PC-3 (cell line): ENCODE measurements around the gene HS2ST1. TPM values are rescaled to one million over a fixed set of nuclear protein-coding genes. Genes with fewer than 3 reads are reported as not detected.

Source experiments
- ATAC-seq: fragments of 200-7000 bp; cut with Tn5 transposase; 2 replicates; pipeline ENCODE4 v1.9.1; 2020; ENCODE audit warnings: mild to moderate bottlenecking, moderate library complexity
- BruUV-seq: library from RNA; stranded (reverse); fragments of 400-500 nt; replicated peaks from 2 replicates; lab custom pipeline; 2021; lab: Mats Ljungman, UMichigan
- CTCF ChIA-PET: fragments of 300-600 bp; sonication (Branson Sonifier 250); formaldehyde crosslinking; loops from one replicate; lab custom pipeline; 2022; ENCODE audit warnings: antibody characterized with exemption; lab: Charles Lee
- POLR2A ChIA-PET: fragments of 300-600 bp; sonication (Branson Sonifier 250); formaldehyde crosslinking; loops from one replicate; lab custom pipeline; 2022; ENCODE audit warnings: antibody characterized with exemption; ENCODE audit not compliant: unreplicated experiment; lab: Charles Lee
- DNase-seq: peaks from one replicate; pipeline ENCODE4 v3.0.0-alpha.2; 2015
- H2AFZ ChIP-seq: fragments of 300-600 bp; sonication (generic); 2 replicates; pipeline ENCODE4 v1.6.0; 2016; ENCODE audit warnings: antibody characterized with exemption, low read length
- H3F3A ChIP-seq: fragments of 300-600 bp; sonication (generic); one replicate; pipeline ENCODE4 v1.6.0; 2017; ENCODE audit warnings: antibody characterized with exemption, low read length, control low read depth, mild to moderate bottlenecking; ENCODE audit not compliant: unreplicated experiment
- H3K27ac ChIP-seq: fragments of 300-600 bp; sonication (generic); 2 replicates; pipeline ENCODE4 v1.5.1; 2016; ENCODE audit warnings: mild to moderate bottlenecking, low read length
- H3K27me3 ChIP-seq: fragments of 300-600 bp; sonication (generic); 2 replicates; pipeline ENCODE4 v1.6.1; 2016; ENCODE audit warnings: low read length, mixed read lengths
- H3K36me3 ChIP-seq: fragments of 300-600 bp; sonication (generic); 2 replicates; pipeline ENCODE4 v1.6.1; 2016; ENCODE audit warnings: low read depth, mixed run types, low read length, mixed read lengths
- H3K4me1 ChIP-seq: fragments of 300-600 bp; sonication (generic); 2 replicates; pipeline ENCODE4 v1.5.1; 2016; ENCODE audit warnings: low read length; ENCODE audit not compliant: insufficient read depth
- H3K4me2 ChIP-seq: fragments of 300-600 bp; sonication (generic); 2 replicates; pipeline ENCODE4 v1.6.0; 2016; ENCODE audit warnings: low read length
- H3K4me3 ChIP-seq: fragments of 300-600 bp; sonication (generic); 2 replicates; pipeline ENCODE4 v1.5.1; 2016; ENCODE audit warnings: mild to moderate bottlenecking, low read length, mixed read lengths
- H3K79me2 ChIP-seq: fragments of 300-600 bp; sonication (generic); 2 replicates; pipeline ENCODE4 v1.6.1; 2017; ENCODE audit warnings: low read length, mixed read lengths
- H3K9ac ChIP-seq: fragments of 300-600 bp; sonication (generic); 2 replicates; pipeline ENCODE4 v1.6.0; 2016; ENCODE audit warnings: mild to moderate bottlenecking, low read length
- H3K9me2 ChIP-seq: fragments of 300-600 bp; sonication (generic); replicated peaks from 2 replicates; pipeline ENCODE4 v1.6.1; 2016; ENCODE audit warnings: mixed run types, low read length, mixed read lengths
- H3K9me3 ChIP-seq: fragments of 300-600 bp; sonication (generic); 2 replicates; pipeline ENCODE4 v1.6.1; 2016; ENCODE audit warnings: low read length, mixed read lengths
- H4K20me1 ChIP-seq: fragments of 300-600 bp; sonication (generic); 2 replicates; pipeline ENCODE4 v1.6.1; 2016; ENCODE audit warnings: low read length, mixed read lengths
- EZH2 ChIP-seq: fragments of 300-600 bp; sonication (generic); IDR thresholded peaks from one replicate; pipeline ENCODE4 v1.6.1; 2017; ENCODE audit warnings: antibody characterized with exemption, mild to moderate bottlenecking, low read length; ENCODE audit not compliant: unreplicated experiment
- EZH2phosphoT487 ChIP-seq: fragments of 300-600 bp; sonication (generic); IDR thresholded peaks from 2 replicates; pipeline ENCODE4 v1.6.1; 2018; ENCODE audit warnings: mild to moderate bottlenecking, antibody characterized with exemption, low read length, borderline replicate concordance
- intact Hi-C: fragments of 100-400 bp; cut with micrococcal nuclease; formaldehyde crosslinking; loops from 2 replicates; pipeline ENCODE4 v1.9.0; 2023
- total RNA-seq: library from RNA; depleted of rRNA; stranded (reverse); fragments of >200 nt; gene quantifications from 2 replicates; pipeline ENCODE4 v1.2.3, GENCODE V29; 2014
- TF ChIP-seq, protein P1 (sequence below): fragments of 300-600 bp; sonication (generic); conservative IDR thresholded peaks from 2 replicates; pipeline ENCODE4 v1.5.1; 2017; ENCODE audit warnings: antibody characterized with exemption, low read depth, mild to moderate bottlenecking, low read length

The HS2ST1 gene
- total RNA-seq, 1 experiment from 2014 or later: 15.3 TPM

- CTCF ChIA-PET: no interaction called here
- Histone ChIP-seq H3K9ac (no peak overlapping the region), H4K20me1 (no peaks in the 10 kb centered on the region), H3K9me2 (no peaks in the 10 kb centered on the region), H3F3A (no peaks in the 10 kb centered on the region), H2AFZ (no peak overlapping the region), H3K4me2 (no peak overlapping the region), H3K4me1 (peaks cover 7% of the 10 kb centered on the region), H3K27me3 (no peaks in the 10 kb centered on the region), H3K4me3 (no peak overlapping the region), H3K79me2 (no peaks in the 10 kb centered on the region), H3K27ac (no peak overlapping the region), H3K9me3 (no peaks in the 10 kb centered on the region), H3K36me3 (no peaks in the 10 kb centered on the region)
- intact Hi-C loops: loop anchor here (1.0 to 5.0 kb wide), 4 partner anchors 20 to 251 kb away; no protein-coding TSS in a partner anchor
- BruUV-seq: no TSS peak
- TF ChIP-seq, protein P1, sequence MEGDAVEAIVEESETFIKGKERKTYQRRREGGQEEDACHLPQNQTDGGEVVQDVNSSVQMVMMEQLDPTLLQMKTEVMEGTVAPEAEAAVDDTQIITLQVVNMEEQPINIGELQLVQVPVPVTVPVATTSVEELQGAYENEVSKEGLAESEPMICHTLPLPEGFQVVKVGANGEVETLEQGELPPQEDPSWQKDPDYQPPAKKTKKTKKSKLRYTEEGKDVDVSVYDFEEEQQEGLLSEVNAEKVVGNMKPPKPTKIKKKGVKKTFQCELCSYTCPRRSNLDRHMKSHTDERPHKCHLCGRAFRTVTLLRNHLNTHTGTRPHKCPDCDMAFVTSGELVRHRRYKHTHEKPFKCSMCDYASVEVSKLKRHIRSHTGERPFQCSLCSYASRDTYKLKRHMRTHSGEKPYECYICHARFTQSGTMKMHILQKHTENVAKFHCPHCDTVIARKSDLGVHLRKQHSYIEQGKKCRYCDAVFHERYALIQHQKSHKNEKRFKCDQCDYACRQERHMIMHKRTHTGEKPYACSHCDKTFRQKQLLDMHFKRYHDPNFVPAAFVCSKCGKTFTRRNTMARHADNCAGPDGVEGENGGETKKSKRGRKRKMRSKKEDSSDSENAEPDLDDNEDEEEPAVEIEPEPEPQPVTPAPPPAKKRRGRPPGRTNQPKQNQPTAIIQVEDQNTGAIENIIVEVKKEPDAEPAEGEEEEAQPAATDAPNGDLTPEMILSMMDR: peak; percentile 51
- TF ChIP-seq EZH2phosphoT487: no peak
- ATAC-seq: peak; percentile 45
- POLR2A ChIA-PET: no interaction called here
- peak; percentile 71 for DNase-seq
Measured at GRCh38 chr1:87084244-87084836, 169.9 kb downstream of the HS2ST1 start.

GRCh38 chr1:87086120-87086519, 171.7 kb downstream of the HS2ST1 start:
- Histone ChIP-seq H3K9ac (no peak overlapping the region), H3K9me3 (no peaks in the 10 kb centered on the region), H4K20me1 (no peaks in the 10 kb centered on the region), H3K27me3 (no peaks in the 10 kb centered on the region), H2AFZ (no peak overlapping the region), H3K27ac (no peak overlapping the region), H3K4me1 (peaks cover 14% of the 10 kb centered on the region), H3K4me2 (no peak overlapping the region), H3F3A (no peaks in the 10 kb centered on the region), H3K36me3 (no peaks in the 10 kb centered on the region), H3K9me2 (no peaks in the 10 kb centered on the region), H3K4me3 (no peak overlapping the region), H3K79me2 (no peaks in the 10 kb centered on the region)
- ATAC-seq (no peak), DNase-seq (no peak)
- no TSS peak for BruUV-seq
- no peak for TF ChIP-seq EZH2
- TF ChIP-seq EZH2phosphoT487: no peak
- TF ChIP-seq, protein P1: no peak
- ChIA-PET CTCF (no interaction called here), POLR2A (no interaction called here)
- intact Hi-C loops: no loop called here

DNA sequence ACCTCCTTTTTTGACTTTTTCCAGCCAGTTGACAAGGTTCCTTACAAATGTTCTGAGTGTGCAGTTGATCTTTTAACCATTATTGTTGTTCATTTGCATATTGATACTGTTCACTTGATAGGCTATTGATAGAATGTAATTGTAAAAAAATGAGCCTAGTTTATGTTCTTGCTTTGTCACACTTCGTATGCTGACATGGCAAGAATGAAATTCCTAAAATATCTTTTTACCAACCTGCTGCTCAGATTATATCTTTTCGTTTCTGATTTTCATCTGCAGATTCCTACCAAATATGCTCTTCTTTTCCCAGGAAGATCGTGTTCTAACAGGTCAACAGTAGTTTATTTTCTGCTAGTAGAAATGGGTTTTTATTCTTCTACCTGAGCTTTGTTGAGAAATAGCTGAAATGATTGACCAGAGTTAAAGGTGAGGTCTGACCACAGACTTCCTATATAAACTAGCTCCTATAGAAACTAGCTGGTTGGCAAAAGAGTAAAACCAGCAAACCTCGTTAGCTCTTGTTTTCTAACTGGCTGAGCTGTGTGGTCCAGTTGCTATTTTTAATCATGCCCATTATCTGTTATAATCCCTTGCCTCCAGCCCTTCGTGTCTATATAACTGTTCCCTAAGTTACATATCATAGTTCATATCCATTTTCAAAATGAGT, 174.8 kb downstream of the HS2ST1 start:
- no peaks in the 10 kb centered on the region for H3K9me2 ChIP-seq
- ChIA-PET CTCF (no interaction called here), POLR2A (no interaction called here)
- H3K9ac ChIP-seq: no peak overlapping the region
- no peaks in the 10 kb centered on the region for H4K20me1 ChIP-seq
- intact Hi-C loops: no loop called here
- peaks cover 26% of the 10 kb centered on the region for H3K4me1 ChIP-seq
- no TSS peak for BruUV-seq
- H3F3A ChIP-seq: no peaks in the 10 kb centered on the region
- no peaks in the 10 kb centered on the region for H3K36me3 ChIP-seq
- H3K27ac ChIP-seq: no peak overlapping the region
- ATAC-seq (no peak), DNase-seq (peak; percentile 48)
- no peaks in the 10 kb centered on the region for H3K79me2 ChIP-seq
- no peak overlapping the region for H3K4me2 ChIP-seq
- TF ChIP-seq EZH2: no peak
- TF ChIP-seq EZH2phosphoT487: no peak
- TF ChIP-seq, protein P1: no peak
- no peaks in the 10 kb centered on the region for H3K27me3 ChIP-seq
- H3K9me3 ChIP-seq: no peaks in the 10 kb centered on the region
- no peak overlapping the region for H3K4me3 ChIP-seq
- H2AFZ ChIP-seq: no peak overlapping the region
